Measurements from ENCODE around the gene SLF2.

DNA sequence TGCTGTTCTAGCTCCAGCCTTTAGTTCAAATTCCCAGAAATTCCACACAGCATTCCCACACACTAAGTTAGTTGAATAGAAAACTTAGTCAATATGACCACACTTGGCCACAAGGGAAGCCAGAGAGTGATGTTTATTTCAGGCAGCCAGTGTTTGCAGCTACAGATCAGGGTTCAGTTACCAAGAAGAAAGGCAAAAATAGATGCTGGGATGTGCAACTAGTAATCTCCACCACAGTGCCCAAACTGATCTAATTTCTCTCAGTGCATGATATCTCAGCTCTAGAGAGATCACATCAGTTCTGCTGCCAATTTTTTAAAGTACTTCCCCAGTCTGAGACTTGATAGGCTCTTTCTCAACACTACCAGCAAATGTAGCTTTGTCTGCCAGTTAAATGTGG lies 17.6 kb downstream of the SLF2 start:
- TF ChIP-seq, protein P1, sequence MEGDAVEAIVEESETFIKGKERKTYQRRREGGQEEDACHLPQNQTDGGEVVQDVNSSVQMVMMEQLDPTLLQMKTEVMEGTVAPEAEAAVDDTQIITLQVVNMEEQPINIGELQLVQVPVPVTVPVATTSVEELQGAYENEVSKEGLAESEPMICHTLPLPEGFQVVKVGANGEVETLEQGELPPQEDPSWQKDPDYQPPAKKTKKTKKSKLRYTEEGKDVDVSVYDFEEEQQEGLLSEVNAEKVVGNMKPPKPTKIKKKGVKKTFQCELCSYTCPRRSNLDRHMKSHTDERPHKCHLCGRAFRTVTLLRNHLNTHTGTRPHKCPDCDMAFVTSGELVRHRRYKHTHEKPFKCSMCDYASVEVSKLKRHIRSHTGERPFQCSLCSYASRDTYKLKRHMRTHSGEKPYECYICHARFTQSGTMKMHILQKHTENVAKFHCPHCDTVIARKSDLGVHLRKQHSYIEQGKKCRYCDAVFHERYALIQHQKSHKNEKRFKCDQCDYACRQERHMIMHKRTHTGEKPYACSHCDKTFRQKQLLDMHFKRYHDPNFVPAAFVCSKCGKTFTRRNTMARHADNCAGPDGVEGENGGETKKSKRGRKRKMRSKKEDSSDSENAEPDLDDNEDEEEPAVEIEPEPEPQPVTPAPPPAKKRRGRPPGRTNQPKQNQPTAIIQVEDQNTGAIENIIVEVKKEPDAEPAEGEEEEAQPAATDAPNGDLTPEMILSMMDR (IDR thresholded peaks at IDR 0.05 in 4 of 5, conservative IDR thresholded peaks at IDR 0.05 in 1 of 5): peak in 4 of 5 experiments; percentile 13 to 41 (median 15)
- TF ChIP-seq POLR2A (IDR thresholded peaks at IDR 0.05): no peak
